ENCODE measurements around the gene KRT4.

- TF ChIP-seq CTCF (IDR thresholded peaks at IDR 0.05; ENCODE audit: extremely low read depth in 1 of 2, insufficient read depth in 1 of 2, low read depth in 1 of 2, low read length in 2 of 2) (no peak), POLR2AphosphoS5 (IDR thresholded peaks at IDR 0.05; ENCODE audit: insufficient read depth, low read depth, low read length) (no peak)
Measured at GRCh38 chr12:52832451-52832850, 18.5 kb upstream of the KRT4 start.
